ENCODE results near the gene LRCH1. TPM values are rescaled to one million over a fixed set of nuclear protein-coding genes. Genes with fewer than 3 reads are reported as not detected.

The LRCH1 gene
- total RNA-seq, 4 donors from 2014 or later, result 54.3 to 72.2 (median 57.4) TPM

- Histone ChIP-seq H3K27me3 (no peaks in the 10 kb centered on the region), H3K4me3 (no peak overlapping the region), H3K4me1 (peaks cover 0 to 1% (median 0%) of the 10 kb centered on the region in 3 donors), H3K27ac (no peak overlapping the region), H3K9me3 (no peaks in the 10 kb centered on the region), H3K36me3 (peaks cover 7 to 85% of the 10 kb centered on the region in 2 donors)
- WGBS, 2 donors (ENCODE audit: low coverage in 1 of 2), result 93 to 100% methylated on average over 3 of the region's 5 CpGs
- TF ChIP-seq POLR2AphosphoS5 (IDR thresholded peaks at IDR 0.05) (no peak), POLR2A (IDR thresholded peaks at IDR 0.05) (no peak), CTCF (IDR thresholded peaks at IDR 0.05) (no peak), EP300 (IDR thresholded peaks at IDR 0.05) (no peak)
- ATAC-seq, result no peak
These were observed 173.4 kb downstream of the LRCH1 start for GRCh38 chr13:46726347-46726746.

GRCh38 chr13:46728777-46729176 lies 175.8 kb downstream of the LRCH1 start:
- Histone ChIP-seq H3K27ac (no peak overlapping the region), H3K4me3 (no peak overlapping the region), H3K9me3 (no peaks in the 10 kb centered on the region), H3K36me3 (peaks cover 7 to 100% of the 10 kb centered on the region in 2 donors), H3K27me3 (no peaks in the 10 kb centered on the region), H3K4me1 (no peaks in the 10 kb centered on the region)
- TF ChIP-seq POLR2A (IDR thresholded peaks at IDR 0.05) (no peak), POLR2AphosphoS5 (IDR thresholded peaks at IDR 0.05) (no peak), EP300 (IDR thresholded peaks at IDR 0.05) (no peak), CTCF (IDR thresholded peaks at IDR 0.05) (no peak)
- ATAC-seq, result no peak
- WGBS, 2 donors (ENCODE audit: low coverage in 1 of 2), result 92 to 93% methylated on average over 4 to 7 of the region's 7 CpGs

- ATAC-seq, result no peak
- no peak overlapping the region for H3K27ac ChIP-seq
- 92 to 94% methylated on average over 2 to 6 of the region's 6 CpGs for WGBS, 2 donors (ENCODE audit: low coverage in 1 of 2)
- H3K4me1 ChIP-seq, result no peaks in the 10 kb centered on the region
- TF ChIP-seq POLR2AphosphoS5 (IDR thresholded peaks at IDR 0.05), result no peak
- TF ChIP-seq POLR2A (IDR thresholded peaks at IDR 0.05), result no peak
- no peak for TF ChIP-seq CTCF (IDR thresholded peaks at IDR 0.05)
- TF ChIP-seq EP300 (IDR thresholded peaks at IDR 0.05), result no peak
- H3K36me3 ChIP-seq, result peaks cover 0 to 98% of the 10 kb centered on the region in 2 donors
- H3K4me3 ChIP-seq, result no peak overlapping the region
- H3K27me3 ChIP-seq, result no peaks in the 10 kb centered on the region
- no peaks in the 10 kb centered on the region for H3K9me3 ChIP-seq
These were observed 178.6 kb downstream of the LRCH1 start for GRCh38 chr13:46731535-46731934.

- no peak overlapping the region for H3K27ac ChIP-seq
- no peak for ATAC-seq
- H3K4me3 ChIP-seq, result no peak overlapping the region
- no peaks in the 10 kb centered on the region for H3K27me3 ChIP-seq
- TF ChIP-seq CTCF (IDR thresholded peaks at IDR 0.05) (no peak), EP300 (IDR thresholded peaks at IDR 0.05) (no peak), POLR2AphosphoS5 (IDR thresholded peaks at IDR 0.05) (no peak), POLR2A (IDR thresholded peaks at IDR 0.05) (no peak)
- H3K9me3 ChIP-seq, result no peaks in the 10 kb centered on the region
- peaks cover 0 to 90% of the 10 kb centered on the region in 2 donors for H3K36me3 ChIP-seq
- 89 to 90% methylated on average over 2 to 3 of the region's 3 CpGs for WGBS, 2 donors (ENCODE audit: low coverage in 1 of 2)
- H3K4me1 ChIP-seq, result peaks cover 0 to 13% (median 0%) of the 10 kb centered on the region in 3 donors
These were observed 182.5 kb downstream of the LRCH1 start for GRCh38 chr13:46735425-46735824.

GRCh38 chr13:46736541-46737310 lies 183.8 kb downstream of the LRCH1 start:
- no peak for ATAC-seq
- Histone ChIP-seq H3K27me3 (no peaks in the 10 kb centered on the region), H3K36me3 (peaks cover 0 to 89% of the 10 kb centered on the region in 2 donors), H3K4me1 (peaks cover 0 to 13% (median 0%) of the 10 kb centered on the region in 3 donors), H3K9me3 (no peaks in the 10 kb centered on the region), H3K27ac (no peak overlapping the region), H3K4me3 (no peak overlapping the region)
- 59 to 75% methylated on average over 2 of the region's 2 CpGs for WGBS, 2 donors (ENCODE audit: low coverage in 1 of 2)
- no peak for TF ChIP-seq POLR2AphosphoS5 (IDR thresholded peaks at IDR 0.05)
- TF ChIP-seq CTCF (IDR thresholded peaks at IDR 0.05), result no peak
- TF ChIP-seq POLR2A (IDR thresholded peaks at IDR 0.05), result no peak
- no peak for TF ChIP-seq EP300 (IDR thresholded peaks at IDR 0.05)
